B cell (primary cell): ENCODE data around the gene WDFY4.

Experiments used
- EZH2 ChIP-seq: IDR thresholded peaks from 2 replicates; pipeline ENCODE4 v1.6.1; 2012; ENCODE audit warnings: borderline replicate concordance, low read depth, mild to moderate bottlenecking, moderate library complexity, low read length; ENCODE audit not compliant: insufficient read depth, poor library complexity, severe bottlenecking
- TF ChIP-seq, protein P1 (sequence below): fragments of 200-600 bp; IDR thresholded peaks from one replicate; pipeline ENCODE4 v1.8.0; 2022; ENCODE audit warnings: antibody characterized with exemption, mild to moderate bottlenecking

DNA sequence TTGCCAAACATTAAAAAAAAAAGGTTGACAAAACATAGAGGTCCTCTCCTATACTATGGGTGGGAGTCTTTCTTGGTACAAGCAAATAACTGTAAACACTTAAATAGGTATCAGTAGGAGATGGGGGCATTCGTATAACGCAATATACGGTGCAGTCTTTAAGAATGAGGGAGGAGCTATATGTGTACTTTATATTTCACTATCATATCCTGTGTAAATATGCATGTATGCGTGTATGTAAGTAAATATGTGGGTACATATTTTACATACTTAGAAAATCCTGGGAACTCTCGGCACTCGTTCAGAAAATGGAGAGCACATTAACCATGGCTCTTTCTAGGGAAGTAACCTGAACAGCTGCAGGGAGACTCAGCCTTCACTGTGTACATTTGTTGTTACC lies 337.0 kb downstream of the WDFY4 start:
- TF ChIP-seq, protein P1, sequence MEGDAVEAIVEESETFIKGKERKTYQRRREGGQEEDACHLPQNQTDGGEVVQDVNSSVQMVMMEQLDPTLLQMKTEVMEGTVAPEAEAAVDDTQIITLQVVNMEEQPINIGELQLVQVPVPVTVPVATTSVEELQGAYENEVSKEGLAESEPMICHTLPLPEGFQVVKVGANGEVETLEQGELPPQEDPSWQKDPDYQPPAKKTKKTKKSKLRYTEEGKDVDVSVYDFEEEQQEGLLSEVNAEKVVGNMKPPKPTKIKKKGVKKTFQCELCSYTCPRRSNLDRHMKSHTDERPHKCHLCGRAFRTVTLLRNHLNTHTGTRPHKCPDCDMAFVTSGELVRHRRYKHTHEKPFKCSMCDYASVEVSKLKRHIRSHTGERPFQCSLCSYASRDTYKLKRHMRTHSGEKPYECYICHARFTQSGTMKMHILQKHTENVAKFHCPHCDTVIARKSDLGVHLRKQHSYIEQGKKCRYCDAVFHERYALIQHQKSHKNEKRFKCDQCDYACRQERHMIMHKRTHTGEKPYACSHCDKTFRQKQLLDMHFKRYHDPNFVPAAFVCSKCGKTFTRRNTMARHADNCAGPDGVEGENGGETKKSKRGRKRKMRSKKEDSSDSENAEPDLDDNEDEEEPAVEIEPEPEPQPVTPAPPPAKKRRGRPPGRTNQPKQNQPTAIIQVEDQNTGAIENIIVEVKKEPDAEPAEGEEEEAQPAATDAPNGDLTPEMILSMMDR = no peak
- no peak for TF ChIP-seq EZH2
